ENCODE data around the gene CDC5L.

Gene CDC5L

DNA sequence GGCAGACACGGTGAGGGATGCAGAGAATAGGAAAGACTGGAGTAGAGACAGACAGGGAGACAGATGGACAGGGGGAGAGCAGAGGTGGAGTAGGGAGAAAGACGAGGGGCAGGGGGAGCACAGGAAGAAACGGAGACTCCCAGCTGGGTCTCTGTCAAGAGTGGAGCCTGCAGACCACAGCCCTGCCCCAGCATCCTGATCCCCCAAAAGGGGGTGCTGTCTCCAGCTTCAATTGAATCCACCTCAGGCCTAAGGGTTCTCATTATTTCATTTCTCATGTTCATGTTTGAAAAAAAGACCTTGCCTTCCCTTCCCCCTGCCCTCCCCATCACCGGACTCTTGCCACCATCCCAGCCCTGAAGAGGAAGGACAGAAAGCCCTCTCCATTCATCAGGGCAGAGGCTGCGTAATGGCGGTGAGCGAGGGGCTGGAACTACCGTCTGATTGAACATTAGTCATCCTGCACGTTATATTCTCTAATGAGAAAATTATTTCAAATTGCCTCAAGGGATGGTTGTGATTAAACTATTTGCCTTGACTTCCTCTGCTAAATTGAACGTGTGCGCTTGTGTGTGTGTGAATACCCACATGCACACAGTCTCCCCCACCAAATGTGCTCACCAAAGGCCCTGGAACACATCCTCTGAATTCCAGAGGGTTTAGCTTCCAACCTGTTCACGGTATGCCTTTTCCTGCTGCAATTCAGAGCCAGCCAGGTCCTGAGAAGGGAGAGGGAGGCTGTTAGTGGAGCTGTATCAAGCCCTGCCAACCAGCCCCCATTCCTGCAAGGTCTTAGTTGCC is 98.3 kb downstream of the CDC5L start:
- no peak for DNase-seq (ENCODE audit: low read depth)
- TF ChIP-seq, protein P1, sequence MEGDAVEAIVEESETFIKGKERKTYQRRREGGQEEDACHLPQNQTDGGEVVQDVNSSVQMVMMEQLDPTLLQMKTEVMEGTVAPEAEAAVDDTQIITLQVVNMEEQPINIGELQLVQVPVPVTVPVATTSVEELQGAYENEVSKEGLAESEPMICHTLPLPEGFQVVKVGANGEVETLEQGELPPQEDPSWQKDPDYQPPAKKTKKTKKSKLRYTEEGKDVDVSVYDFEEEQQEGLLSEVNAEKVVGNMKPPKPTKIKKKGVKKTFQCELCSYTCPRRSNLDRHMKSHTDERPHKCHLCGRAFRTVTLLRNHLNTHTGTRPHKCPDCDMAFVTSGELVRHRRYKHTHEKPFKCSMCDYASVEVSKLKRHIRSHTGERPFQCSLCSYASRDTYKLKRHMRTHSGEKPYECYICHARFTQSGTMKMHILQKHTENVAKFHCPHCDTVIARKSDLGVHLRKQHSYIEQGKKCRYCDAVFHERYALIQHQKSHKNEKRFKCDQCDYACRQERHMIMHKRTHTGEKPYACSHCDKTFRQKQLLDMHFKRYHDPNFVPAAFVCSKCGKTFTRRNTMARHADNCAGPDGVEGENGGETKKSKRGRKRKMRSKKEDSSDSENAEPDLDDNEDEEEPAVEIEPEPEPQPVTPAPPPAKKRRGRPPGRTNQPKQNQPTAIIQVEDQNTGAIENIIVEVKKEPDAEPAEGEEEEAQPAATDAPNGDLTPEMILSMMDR (IDR thresholded peaks at IDR 0.05; ENCODE audit: low read length, missing control alignments): no peak
- no peak overlapping the region for H3K4me3 ChIP-seq (replicated peaks; ENCODE audit: low read depth, low read length)

DNA sequence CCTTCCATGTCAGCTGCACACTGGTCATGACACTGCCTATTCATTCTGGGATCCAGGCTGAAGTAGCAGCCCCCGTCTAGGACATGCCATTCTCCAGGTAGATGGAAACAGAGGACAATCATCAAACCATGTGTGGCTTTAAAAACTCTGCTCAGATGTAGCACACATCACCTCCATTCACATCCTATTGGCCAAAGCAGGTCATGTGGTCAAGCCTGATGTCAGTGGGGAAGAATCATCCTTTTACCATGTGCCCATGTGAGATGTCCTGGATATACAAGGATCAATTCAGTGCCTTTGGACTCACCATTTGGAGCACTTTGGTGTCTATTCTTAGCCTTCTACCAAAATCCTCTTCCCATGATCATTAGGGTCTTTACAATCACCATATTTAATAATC is 99.5 kb downstream of the CDC5L start:
- TF ChIP-seq, protein P1 (IDR thresholded peaks at IDR 0.05; ENCODE audit: low read length, missing control alignments): no peak
- no peak for DNase-seq (ENCODE audit: low read depth)
- no peak overlapping the region for H3K4me3 ChIP-seq (replicated peaks; ENCODE audit: low read depth, low read length)

DNA sequence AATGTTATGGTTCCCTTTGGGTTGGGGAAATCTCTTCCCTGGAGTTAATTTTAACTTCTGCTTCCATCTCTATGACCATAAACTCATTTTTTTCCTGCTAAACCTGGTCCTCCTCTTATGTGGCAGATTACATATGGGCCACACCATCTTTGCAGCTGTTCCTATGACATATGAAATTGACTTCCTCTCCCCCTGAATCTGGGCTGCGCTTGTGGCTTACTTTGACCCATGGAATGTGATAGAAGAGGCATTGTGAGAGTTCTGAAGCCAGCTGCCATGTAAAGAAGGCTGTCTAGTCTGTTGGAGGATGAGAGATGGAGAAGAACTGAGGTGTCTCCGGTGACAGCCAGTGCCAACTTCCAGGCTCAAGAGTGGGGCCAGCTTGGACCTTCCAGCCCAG is 100.1 kb downstream of the CDC5L start:
- DNase-seq (ENCODE audit: low read depth): no peak
- TF ChIP-seq, protein P1 (IDR thresholded peaks at IDR 0.05; ENCODE audit: low read length, missing control alignments): no peak
- no peak overlapping the region for H3K4me3 ChIP-seq (replicated peaks; ENCODE audit: low read depth, low read length)

DNA sequence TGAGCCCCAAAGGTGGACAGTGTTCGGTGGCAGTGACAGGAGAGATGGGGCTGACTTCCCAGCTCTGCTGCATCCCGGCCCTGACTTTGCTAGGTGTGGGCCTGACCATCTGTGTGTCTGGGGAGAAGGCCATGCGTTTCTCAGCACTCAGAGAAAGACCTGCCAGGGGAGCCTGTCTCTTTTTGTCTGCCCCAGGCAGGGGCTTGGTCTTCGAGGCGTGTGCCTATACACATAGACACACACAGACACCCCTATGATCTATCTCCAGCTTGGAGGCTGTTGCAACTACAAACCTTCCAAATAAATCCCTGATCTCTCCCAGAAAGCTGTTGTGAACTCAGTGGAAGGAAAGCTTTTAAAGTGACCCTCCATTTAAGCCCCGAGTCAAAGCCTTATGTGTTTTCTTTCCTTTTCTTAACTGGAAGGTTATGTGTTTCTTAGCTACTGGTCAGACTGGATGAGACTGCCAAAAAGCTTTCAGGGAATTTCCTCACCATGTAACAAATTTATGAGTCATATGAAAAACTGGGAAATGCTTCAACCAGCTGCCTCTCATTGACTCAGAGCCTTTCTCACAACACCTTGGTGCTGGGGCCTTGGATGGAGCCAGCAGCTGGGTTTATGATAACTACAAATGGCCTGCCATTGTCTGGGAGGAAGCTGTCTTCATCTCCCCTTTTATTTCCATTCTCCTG is 102.6 kb downstream of the CDC5L start:
- peak overlapping the region; percentile 26 for H3K4me3 ChIP-seq (replicated peaks; ENCODE audit: low read depth, low read length)
- TF ChIP-seq, protein P1 (IDR thresholded peaks at IDR 0.05; ENCODE audit: low read length, missing control alignments): no peak
- peak; percentile 98 for DNase-seq (ENCODE audit: low read depth)

DNA sequence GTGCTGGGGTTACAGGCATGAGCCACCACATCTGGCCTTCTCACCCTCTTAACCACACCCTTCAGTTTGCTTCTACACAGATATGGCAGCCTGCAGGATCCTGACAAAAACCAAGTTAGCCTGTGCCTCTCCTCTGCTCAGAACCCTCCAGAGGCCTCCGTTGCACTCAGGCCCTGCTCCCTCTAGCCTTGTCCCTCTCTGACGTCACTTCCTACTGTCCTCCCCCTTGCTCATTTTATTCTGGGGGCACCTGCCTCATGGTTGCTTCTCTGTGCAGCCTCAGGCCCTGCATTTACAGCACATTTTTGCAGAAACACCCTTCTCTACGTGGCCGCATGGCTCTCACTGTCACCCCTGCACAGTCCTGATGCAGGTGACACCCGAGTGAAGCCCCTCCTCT is 105.6 kb downstream of the CDC5L start:
- TF ChIP-seq, protein P1 (IDR thresholded peaks at IDR 0.05; ENCODE audit: low read length, missing control alignments): no peak
- no peak overlapping the region for H3K4me3 ChIP-seq (replicated peaks; ENCODE audit: low read depth, low read length)
- DNase-seq (ENCODE audit: low read depth): no peak

DNA sequence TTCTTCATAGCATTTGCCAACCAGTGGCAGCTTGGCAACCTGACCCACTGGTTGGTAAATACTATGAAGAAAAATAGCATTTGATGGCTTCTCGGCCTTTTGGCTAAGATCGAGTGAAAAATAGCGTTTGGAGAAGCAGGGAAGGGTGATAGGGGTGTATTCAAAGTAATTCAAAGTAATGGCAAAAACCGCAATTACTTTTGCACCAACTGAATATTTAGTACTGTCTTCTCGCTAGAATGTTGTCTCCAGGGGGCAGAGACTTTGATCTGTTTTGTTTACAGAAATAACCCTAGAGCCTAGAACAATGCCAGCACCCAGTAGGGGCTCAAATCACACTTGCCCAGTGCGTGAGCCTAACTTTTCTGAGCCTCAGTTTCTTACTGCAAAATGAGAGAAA is 106.1 kb downstream of the CDC5L start:
- no peak for DNase-seq (ENCODE audit: low read depth)
- no peak overlapping the region for H3K4me3 ChIP-seq (replicated peaks; ENCODE audit: low read depth, low read length)
- TF ChIP-seq, protein P1 (IDR thresholded peaks at IDR 0.05; ENCODE audit: low read length, missing control alignments): no peak
